Psoas muscle (tissue), 8 donors: Measurements from ENCODE around the gene GPRIN3. TPM values are rescaled to one million over a fixed set of nuclear protein-coding genes. Genes with fewer than 3 reads are reported as not detected.
A peak's percentile ranks its signal among the peaks of the same experiment; 100 is the strongest.

Source experiments
- ATAC-seq, 4 donors: fragments of 200-7000 bp; cut with Tn5 transposase; one replicate each; pipeline ENCODE4 v1.9.1; 2020; ENCODE audit warnings: moderate library complexity in 3 of 4, mild to moderate bottlenecking in 2 of 4
- DNase-seq, 2 donors: peaks; one replicate each; pipeline ENCODE4 v3.0.0-alpha.2; 2020
- H3K27ac ChIP-seq: fragments of 200-600 bp; one replicate; pipeline ENCODE4 v1.8.0; 2022
- H3K27me3 ChIP-seq, 3 donors: fragments of 200-600 bp in 1 of 3; one replicate each; pipeline versions ENCODE4 v1.6.1 to v1.8.0; 2013 to 2022; ENCODE audit warnings: low read length in 2 of 3, mild to moderate bottlenecking in 2 of 3, moderate library complexity in 1 of 3; ENCODE audit not compliant: insufficient read depth in 3 of 3
- H3K36me3 ChIP-seq, 2 donors: fragments of 200-600 bp in 1 of 2; one replicate each; pipeline versions ENCODE4 v1.6.1 to v1.8.0; 2013 to 2022; ENCODE audit warnings: low read depth in 1 of 2, mild to moderate bottlenecking in 1 of 2, moderate library complexity in 1 of 2; ENCODE audit not compliant: insufficient read depth in 1 of 2
- H3K4me1 ChIP-seq: fragments of 200-600 bp; one replicate; pipeline ENCODE4 v1.8.0; 2022
- H3K4me3 ChIP-seq: fragments of 200-600 bp; one replicate; pipeline ENCODE4 v1.8.0; 2022; ENCODE audit warnings: mild to moderate bottlenecking
- H3K9me3 ChIP-seq: fragments of 200-600 bp; one replicate; pipeline ENCODE4 v1.8.0; 2022
- CTCF ChIP-seq: fragments of 200-600 bp; IDR thresholded peaks from one replicate; pipeline ENCODE4 v1.8.0; 2022; ENCODE audit warnings: antibody characterized with exemption
- WGBS, 3 donors: extraction: QIAGEN DNeasy Blood & Tissue Kit; methylation state at CpG; one replicate each; pipeline versions ENCODE4 v1.1.6 to v1.1.7; 2013; 5-methylcytosine and 5-hydroxymethylcytosine counted together
- intact Hi-C, 2 donors: fragments of 100-400 bp; cut with DNase I; formaldehyde crosslinking; loops; one replicate each; pipeline versions ENCODE4 v1.11.0 to v1.14.2; 2022
- polyA plus RNA-seq, 3 donors: library from polyadenylated mRNA; stranded (reverse); fragments of 200-250 nt; gene quantifications; one replicate each; pipeline ENCODE4 v1.2.3, GENCODE V29; 2013
- total RNA-seq, 4 donors: library from RNA; stranded (reverse); fragmentation: NEBNext Ultra II Directional in 2 of 4; extraction: Animal tissue kit (Norgen Biotek cat#: 25700) in 2 of 4; gene quantifications; one replicate each; pipeline versions ENCODE4 v1.2.1 to v1.2.4, GENCODE V29; 2021 to 2023
- donor health status: healthy with polysubstance abuse.
- donor health status: DM: no; HTN: no; CAD: no; lungs with moderate emphysema.
- donor health status: Bipolar disorder and iron deficiency.
- donor health status: healthy.
- donor health status: DM: yes; HTN: yes; CAD: no.
- donor health status: DM: no; HTN: no; CAD: no.
- donor health status: DM: no; HTN: no; CAD: no.
- donor health status: DM: yes; HTN: yes; CAD: no.

GPRIN3 gene
- total and polyA plus RNA-seq, 7 donors, result 0.30 to 3.0 (median 1.2) TPM

GRCh38 chr4:89298788-89299152, 8.8 kb downstream of the GPRIN3 start:
- no peaks in the 10 kb centered on the region for H3K4me1 ChIP-seq
- intact Hi-C loops, result no loop called here
- H3K9me3 ChIP-seq, result no peaks in the 10 kb centered on the region
- TF ChIP-seq CTCF, result no peak
- ATAC-seq (no peak), DNase-seq (no peak)
- no peak overlapping the region for H3K27ac ChIP-seq
- peak overlapping the region; percentile 33 for H3K4me3 ChIP-seq
- 23 to 28% (median 24%) methylated on average over 2 of the region's 2 CpGs for WGBS, 3 donors
- no peaks in the 10 kb centered on the region for H3K36me3 ChIP-seq
- no peaks in the 10 kb centered on the region for H3K27me3 ChIP-seq

GRCh38 chr4:89298155-89298554, 9.4 kb downstream of the GPRIN3 start:
- Histone ChIP-seq H3K4me1 (no peaks in the 10 kb centered on the region), H3K27ac (no peak overlapping the region), H3K9me3 (no peaks in the 10 kb centered on the region), H3K36me3 (no peaks in the 10 kb centered on the region), H3K27me3 (no peaks in the 10 kb centered on the region), H3K4me3 (no peak overlapping the region)
- ATAC-seq (no peak), DNase-seq (no peak)
- 58 to 61% (median 59%) methylated on average over 2 of the region's 2 CpGs for WGBS, 3 donors
- no peak for TF ChIP-seq CTCF
- intact Hi-C loops, result no loop called here

- TF ChIP-seq CTCF, result no peak
- DNase-seq (no peak), ATAC-seq (no peak)
- Histone ChIP-seq H3K27me3 (no peaks in the 10 kb centered on the region), H3K4me3 (no peak overlapping the region), H3K9me3 (no peaks in the 10 kb centered on the region), H3K27ac (no peak overlapping the region), H3K36me3 (no peaks in the 10 kb centered on the region), H3K4me1 (no peaks in the 10 kb centered on the region)
- 73 to 81% (median 74%) methylated on average over 2 of the region's 2 CpGs for WGBS, 3 donors
- intact Hi-C loops, result no loop called here
Measured at GRCh38 chr4:89296896-89297295, 10.7 kb downstream of the GPRIN3 start.

- Histone ChIP-seq H3K4me1 (no peaks in the 10 kb centered on the region), H3K27ac (no peak overlapping the region), H3K4me3 (no peak overlapping the region), H3K27me3 (no peaks in the 10 kb centered on the region), H3K9me3 (no peaks in the 10 kb centered on the region), H3K36me3 (no peaks in the 10 kb centered on the region)
- TF ChIP-seq CTCF, result no peak
- 71 to 82% (median 80%) methylated on average over 1 of the region's 1 CpG for WGBS, 3 donors
- ATAC-seq, result no peak
- intact Hi-C loops, result no loop called here
- DNase-seq, result no peak
Measured at GRCh38 chr4:89296399-89296798, 11.2 kb downstream of the GPRIN3 start.

- no peak overlapping the region for H3K4me3 ChIP-seq
- intact Hi-C loops, result no loop called here
- H3K27me3 ChIP-seq, result no peaks in the 10 kb centered on the region
- no peaks in the 10 kb centered on the region for H3K9me3 ChIP-seq
- no peaks in the 10 kb centered on the region for H3K36me3 ChIP-seq
- no peak overlapping the region for H3K27ac ChIP-seq
- DNase-seq (no peak), ATAC-seq (no peak)
- TF ChIP-seq CTCF, result no peak
- 95 to 98% (median 96%) methylated on average over 3 of the region's 3 CpGs for WGBS, 3 donors
- no peaks in the 10 kb centered on the region for H3K4me1 ChIP-seq
Measured at GRCh38 chr4:89295415-89295927, 12.1 kb downstream of the GPRIN3 start.
